GM12878 (cell line): ENCODE measurements around the gene MICALL2. TPM values are rescaled to one million over a fixed set of nuclear protein-coding genes. Genes with fewer than 3 reads are reported as not detected.

Source experiments
- ATAC-seq: fragments of 200-7000 bp; cut with Tn5 transposase; 3 replicates; pipeline ENCODE4 v1.9.1; 2020; ENCODE audit warnings: mild to moderate bottlenecking, moderate library complexity
- BruUV-seq: library from RNA; stranded (reverse); fragments of 400-500 nt; replicated peaks from 2 replicates; lab custom pipeline; 2021; lab: Mats Ljungman, UMichigan
- CTCF ChIA-PET: fragments of 300-600 bp; sonication (Branson Sonifier 250); formaldehyde crosslinking; extraction: SDS; loops from one replicate; lab custom pipeline; 2021; ENCODE audit warnings: inconsistent platforms; lab: Yijun Ruan, JAX
- POLR2A ChIA-PET: fragments of 350-600 bp; formaldehyde crosslinking; extraction: SDS; loops from one replicate; lab custom pipeline; 2021; ENCODE audit warnings: inconsistent platforms; lab: Charles Lee
- RAD21 ChIA-PET: fragments of 300-600 bp; sonication (Branson Sonifier 250); formaldehyde crosslinking; loops from one replicate; lab custom pipeline; 2023; ENCODE audit warnings: antibody characterized with exemption; ENCODE audit not compliant: unreplicated experiment; lab: Charles Lee
- SMC1A ChIA-PET: fragments of 300-600 bp; sonication (Branson Sonifier 250); formaldehyde crosslinking; loops from one replicate; lab custom pipeline; 2023; ENCODE audit not compliant: unreplicated experiment, uncharacterized antibody; lab: Charles Lee
- DNase-seq: peaks from one replicate; pipeline ENCODE4 v3.0.0-alpha.2; 2011; ENCODE audit warnings: low read depth, low spot score
- FAIRE-seq: peaks from 3 replicates; lab custom pipeline; 2011; peaks lifted over from hg19 to GRCh38; lab: Jason Lieb, UNC
- H2AFZ ChIP-seq: 2 replicates; pipeline ENCODE4 v1.6.0; 2011; ENCODE audit warnings: low read depth, low read length, control low read depth; ENCODE audit not compliant: control insufficient read depth
- H3K27ac ChIP-seq: 2 replicates; pipeline ENCODE4 v1.5.1; 2011; ENCODE audit warnings: control low read depth; ENCODE audit not compliant: control insufficient read depth, insufficient read depth
- H3K27me3 ChIP-seq, 2 experiments: replicated peaks in 1 of 2; 2 replicates each; pipeline versions ENCODE4 v1.6.0 to v1.6.1; 2011; ENCODE audit warnings: low read length in 1 of 2; ENCODE audit not compliant: control insufficient read depth in 2 of 2, insufficient read depth in 2 of 2
- H3K36me3 ChIP-seq, 2 experiments: 2 replicates each; pipeline ENCODE4 v1.5.1; 2011; ENCODE audit warnings: low read length in 1 of 2; ENCODE audit not compliant: control insufficient read depth in 2 of 2, insufficient read depth in 2 of 2
- H3K4me1 ChIP-seq: 2 replicates; pipeline ENCODE4 v1.6.1; 2011; ENCODE audit warnings: mild to moderate bottlenecking, low read length, moderate library complexity, mixed read lengths; ENCODE audit not compliant: control insufficient read depth, insufficient read depth
- H3K4me2 ChIP-seq: 2 replicates; pipeline ENCODE4 v1.6.0; 2011; ENCODE audit warnings: control low read depth; ENCODE audit not compliant: control insufficient read depth, insufficient read depth
- H3K4me3 ChIP-seq: fragments of 200-600 bp; sonication (generic); 2 replicates; pipeline ENCODE4 v1.5.1; 2016
- H3K79me2 ChIP-seq: 2 replicates; pipeline ENCODE4 v1.6.0; 2011; ENCODE audit warnings: low read length; ENCODE audit not compliant: control insufficient read depth, insufficient read depth
- H3K9ac ChIP-seq: 2 replicates; pipeline ENCODE4 v1.8.0; 2011; ENCODE audit warnings: low read length, control low read depth, mixed read lengths; ENCODE audit not compliant: control insufficient read depth, insufficient read depth
- H3K9me3 ChIP-seq: replicated peaks from 3 replicates; pipeline ENCODE4 v1.5.1; 2011; ENCODE audit warnings: mild to moderate bottlenecking, low read length; ENCODE audit not compliant: control insufficient read depth, insufficient read depth
- H4K20me1 ChIP-seq: 2 replicates; pipeline ENCODE4 v1.6.0; 2011; ENCODE audit not compliant: control insufficient read depth, insufficient read depth
- CUX1 ChIP-seq: IDR thresholded peaks from 2 replicates; pipeline ENCODE4 v1.6.1; 2012; ENCODE audit warnings: improper control_type of control experiment, low read depth, low read length; ENCODE audit not compliant: insufficient replicate concordance
- DPF2 ChIP-seq: fragments of 450-650 bp; IDR thresholded peaks from 2 replicates; pipeline ENCODE4 v1.6.1; 2017; ENCODE audit warnings: mild to moderate bottlenecking
- E2F8 ChIP-seq: fragments of 450-650 bp; IDR thresholded peaks from 2 replicates; pipeline ENCODE4 v1.6.1; 2018; ENCODE audit warnings: mild to moderate bottlenecking, low read depth, moderate library complexity; ENCODE audit not compliant: partially characterized antibody
- IRF4 ChIP-seq: IDR thresholded peaks from 2 replicates; pipeline ENCODE4 v1.6.1; 2011; ENCODE audit warnings: low read depth, low read length
- MEF2A ChIP-seq: IDR thresholded peaks from 2 replicates; pipeline ENCODE4 v1.6.1; 2011; ENCODE audit warnings: low read depth, mild to moderate bottlenecking, low read length, moderate library complexity; ENCODE audit not compliant: insufficient read depth
- PBX3 ChIP-seq: IDR thresholded peaks from 2 replicates; pipeline ENCODE4 v1.6.1; 2011; ENCODE audit warnings: mild to moderate bottlenecking, low read depth, low read length, moderate library complexity; ENCODE audit not compliant: insufficient replicate concordance
- SREBF2 ChIP-seq: IDR thresholded peaks from 2 replicates; pipeline ENCODE4 v1.6.1; 2012; ENCODE audit warnings: mild to moderate bottlenecking, low read length
- ZBED1 ChIP-seq: IDR thresholded peaks from 2 replicates; pipeline ENCODE4 v1.6.1; 2016; ENCODE audit warnings: borderline replicate concordance
- ZNF622 ChIP-seq: fragments of 450-650 bp; IDR thresholded peaks from 2 replicates; pipeline ENCODE4 v1.6.1; 2017; ENCODE audit warnings: mild to moderate bottlenecking, inconsistent platforms
- WGBS: methylation state at CpG from one replicate; pipeline ENCODE4 v1.1.6; 2016; ENCODE audit warnings: low lambda C conversion rate; ENCODE audit not compliant: insufficient replicate concordance, insufficient coverage; ENCODE audit errors: missing lambda C conversion rate; 5-methylcytosine and 5-hydroxymethylcytosine counted together
- in situ Hi-C: fragments of 300-500 bp; cut with MboI; formaldehyde crosslinking; loops from 9 replicates; pipeline ENCODE4 v1.14.3; 2018; ENCODE audit warnings: mixed read lengths
- intact Hi-C: fragments of 100-400 bp; cut with micrococcal nuclease; formaldehyde crosslinking; loops from one replicate; pipeline ENCODE4 v1.14.2; 2022; ENCODE audit not compliant: unreplicated experiment
- polyA plus RNA-seq, 11 experiments: library from polyadenylated mRNA; depleted of rRNA in 4 of 11; unstranded in 6 of 11; stranded (reverse) in 5 of 11; fragments of >200 nt; fragmentation: Nextera tagmentation in 4 of 11; fragmentation: Illumina TruSeq in 1 of 11; extraction: Ambion mirVana in 4 of 11; extraction: Trizol in 1 of 11; gene quantifications; 1 replicate in 1 of 11; 2 replicates in 10 of 11; pipeline versions ENCODE4 v1.2.1 to v1.2.3, GENCODE V29; 2011 to 2016; ENCODE audit warnings: inconsistent platforms in 2 of 11, missing spikeins in 2 of 11, low read depth in 1 of 11
- total RNA-seq, 4 experiments: library from RNA; depleted of rRNA in 3 of 4; stranded (reverse); fragments of >200 nt in 3 of 4; fragmentation: Illumina TruSeq in 1 of 4; extraction: Trizol in 1 of 4; gene quantifications; 2 replicates each; pipeline versions ENCODE4 v1.2.1 to v1.2.3, GENCODE V29; 2013 to 2021

The MICALL2 gene
- total and polyA plus RNA-seq, 10 of the 15 experiments (the other 5 are each of a cell fraction or from before 2014, with no cell fraction given) = 0.04 to 1.7 (median 0.83) TPM; not detected in 3

- H3K27ac ChIP-seq = no peak overlapping the region
- H3K9me3 ChIP-seq = no peaks in the 10 kb centered on the region
- H3K27me3 ChIP-seq = peaks cover 0 to 2% of the 10 kb centered on the region in 2 experiments; a peak in 2 of 4 replicates
- no peak for FAIRE-seq
- no peak for ATAC-seq
- ChIA-PET POLR2A (no interaction called here), RAD21 (no interaction called here)
- in situ Hi-C loops = no loop called here
- TF ChIP-seq IRF4 (no peak), E2F8 (no peak), CUX1 (no peak), DPF2 (no peak), ZBED1 (no peak), ZNF622 (no peak), PBX3 (no peak), SREBF2 (no peak), MEF2A (no peak)
- TF ChIP-seq, all 136 proteins: peak for 0
- no peaks in the 10 kb centered on the region for H3K79me2 ChIP-seq
- H3K9ac ChIP-seq = no peak overlapping the region
- H2AFZ ChIP-seq = no peak overlapping the region
- no peaks in the 10 kb centered on the region for H4K20me1 ChIP-seq
- ChIA-PET SMC1A (no interaction called here), CTCF (no interaction called here)
- WGBS = 47% methylated on average over 13 of the region's 13 CpGs
- no peak for DNase-seq
- intact Hi-C loops = no loop called here
- no peaks in the 10 kb centered on the region for H3K4me1 ChIP-seq
- no peaks in the 10 kb centered on the region for H3K36me3 ChIP-seq
- no peak overlapping the region for H3K4me2 ChIP-seq
- no peak overlapping the region for H3K4me3 ChIP-seq
- BruUV-seq = no TSS peak
Measured at GRCh38 chr7:1427064-1427657, 32.1 kb downstream of the MICALL2 start.
